ENCODE measurements around the gene FBXO27. TPM values are rescaled to one million over a fixed set of nuclear protein-coding genes. Genes with fewer than 3 reads are reported as not detected.
"Not testable (repeated sequence)": the region's sequence is repeated elsewhere in the genome, so short reads cannot be mapped to it uniquely, and the experiment has no call there.

Gene FBXO27
- total RNA-seq, 1 experiment from 2014 or later, result not detected

GRCh38 chr19:39008137-39008536 lies 24.2 kb downstream of the FBXO27 start:
- Histone ChIP-seq H3K4me2 (ENCODE audit: low read depth, low read length, poor library complexity, severe bottlenecking) (no peak overlapping the region), H3K9ac (ENCODE audit: low read length) (no peak overlapping the region), H3K9me2 (replicated peaks; ENCODE audit: insufficient read depth, low read length) (no peaks in the 10 kb centered on the region), H3K27me3 (ENCODE audit: low read length) (no peaks in the 10 kb centered on the region), H3K9me3 (ENCODE audit: low read length) (no peaks in the 10 kb centered on the region), H4K20me1 (ENCODE audit: insufficient read depth, low read depth, low read length) (no peaks in the 10 kb centered on the region), H3K36me3 (ENCODE audit: insufficient read depth, low read length) (no peaks in the 10 kb centered on the region), H3K4me1 (ENCODE audit: low read length) (no peaks in the 10 kb centered on the region), H3K79me2 (ENCODE audit: low read length) (no peaks in the 10 kb centered on the region), H3K27ac (ENCODE audit: low read length) (no peak overlapping the region), H2AFZ (ENCODE audit: low read length) (no peak overlapping the region), H3K4me3 (ENCODE audit: low read length) (no peak overlapping the region)
- no peak for DNase-seq

GRCh38 chr19:39007096-39007495 lies 25.3 kb downstream of the FBXO27 start:
- DNase-seq, result no peak
- H4K20me1 ChIP-seq (ENCODE audit: insufficient read depth, low read depth, low read length), result no peaks in the 10 kb centered on the region

GRCh38 chr19:39004403-39004802 lies 27.9 kb downstream of the FBXO27 start:
- no peak for DNase-seq
- no peak overlapping the region for H3K4me2 ChIP-seq (ENCODE audit: low read depth, low read length, poor library complexity, severe bottlenecking)
- H3K9me2 ChIP-seq (replicated peaks; ENCODE audit: insufficient read depth, low read length), result no peaks in the 10 kb centered on the region
- H3K9ac ChIP-seq (ENCODE audit: low read length), result no peak overlapping the region
- H3K9me3 ChIP-seq (ENCODE audit: low read length), result no peaks in the 10 kb centered on the region
- H3K27me3 ChIP-seq (ENCODE audit: low read length), result no peaks in the 10 kb centered on the region
- no peaks in the 10 kb centered on the region for H3K4me1 ChIP-seq (ENCODE audit: low read length)
- no peaks in the 10 kb centered on the region for H3K79me2 ChIP-seq (ENCODE audit: low read length)
- no peaks in the 10 kb centered on the region for H3K36me3 ChIP-seq (ENCODE audit: insufficient read depth, low read length)
- no peak overlapping the region for H3K27ac ChIP-seq (ENCODE audit: low read length)
- H4K20me1 ChIP-seq (ENCODE audit: insufficient read depth, low read depth, low read length), result no peaks in the 10 kb centered on the region
- no peak overlapping the region for H2AFZ ChIP-seq (ENCODE audit: low read length)
- H3K4me3 ChIP-seq (ENCODE audit: low read length), result no peak overlapping the region

More at GRCh38 chr19:39007096-39007495, 25.3 kb downstream of the FBXO27 start:
- H3K79me2 ChIP-seq (ENCODE audit: low read length), result no peaks in the 10 kb centered on the region
- no peaks in the 10 kb centered on the region for H3K36me3 ChIP-seq (ENCODE audit: insufficient read depth, low read length)
- no peaks in the 10 kb centered on the region for H3K9me3 ChIP-seq (ENCODE audit: low read length)
- H3K4me1 ChIP-seq (ENCODE audit: low read length), result no peaks in the 10 kb centered on the region
- H3K27ac ChIP-seq (ENCODE audit: low read length), result no peak overlapping the region
- no peak overlapping the region for H3K4me2 ChIP-seq (ENCODE audit: low read depth, low read length, poor library complexity, severe bottlenecking)
- no peaks in the 10 kb centered on the region for H3K27me3 ChIP-seq (ENCODE audit: low read length)
- no peak overlapping the region for H3K4me3 ChIP-seq (ENCODE audit: low read length)
- H3K9me2 ChIP-seq (replicated peaks; ENCODE audit: insufficient read depth, low read length), result no peaks in the 10 kb centered on the region
- H3K9ac ChIP-seq (ENCODE audit: low read length), result no peak overlapping the region
- H2AFZ ChIP-seq (ENCODE audit: low read length), result no peak overlapping the region

- Histone ChIP-seq H3K9me3 (ENCODE audit: low read length) (no peaks in the 10 kb centered on the region), H3K9me2 (replicated peaks; ENCODE audit: insufficient read depth, low read length) (no peaks in the 10 kb centered on the region), H3K4me3 (ENCODE audit: low read length) (no peak overlapping the region), H3K79me2 (ENCODE audit: low read length) (no peaks in the 10 kb centered on the region), H3K4me1 (ENCODE audit: low read length) (no peaks in the 10 kb centered on the region), H3K36me3 (ENCODE audit: insufficient read depth, low read length) (no peaks in the 10 kb centered on the region), H4K20me1 (ENCODE audit: insufficient read depth, low read depth, low read length) (no peaks in the 10 kb centered on the region), H2AFZ (ENCODE audit: low read length) (no peak overlapping the region), H3K9ac (ENCODE audit: low read length) (no peak overlapping the region), H3K4me2 (ENCODE audit: low read depth, low read length, poor library complexity, severe bottlenecking) (no peak overlapping the region), H3K27me3 (ENCODE audit: low read length) (no peaks in the 10 kb centered on the region), H3K27ac (ENCODE audit: low read length) (no peak overlapping the region)
- no peak for DNase-seq
Measured at GRCh38 chr19:39003796-39004195, 28.6 kb downstream of the FBXO27 start.

- Histone ChIP-seq H3K4me1 (ENCODE audit: low read length) (no peaks in the 10 kb centered on the region), H3K27ac (ENCODE audit: low read length) (no peak overlapping the region), H3K9me2 (replicated peaks; ENCODE audit: insufficient read depth, low read length) (no peaks in the 10 kb centered on the region), H3K4me3 (ENCODE audit: low read length) (no peak overlapping the region), H4K20me1 (ENCODE audit: insufficient read depth, low read depth, low read length) (no peaks in the 10 kb centered on the region), H3K4me2 (ENCODE audit: low read depth, low read length, poor library complexity, severe bottlenecking) (no peak overlapping the region), H2AFZ (ENCODE audit: low read length) (no peak overlapping the region), H3K36me3 (ENCODE audit: insufficient read depth, low read length) (no peaks in the 10 kb centered on the region), H3K9ac (ENCODE audit: low read length) (no peak overlapping the region), H3K27me3 (ENCODE audit: low read length) (no peaks in the 10 kb centered on the region), H3K79me2 (ENCODE audit: low read length) (no peaks in the 10 kb centered on the region), H3K9me3 (ENCODE audit: low read length) (no peaks in the 10 kb centered on the region)
- DNase-seq, result no peak
Measured at GRCh38 chr19:39003188-39003587, 29.2 kb downstream of the FBXO27 start.

GRCh38 chr19:39001041-39001440 lies 31.3 kb downstream of the FBXO27 start:
- Histone ChIP-seq H3K4me2 (ENCODE audit: low read depth, low read length, poor library complexity, severe bottlenecking) (no peak overlapping the region), H3K27me3 (ENCODE audit: low read length) (no peaks in the 10 kb centered on the region), H3K79me2 (ENCODE audit: low read length) (no peaks in the 10 kb centered on the region), H3K27ac (ENCODE audit: low read length) (no peak overlapping the region), H3K9me2 (replicated peaks; ENCODE audit: insufficient read depth, low read length) (no peaks in the 10 kb centered on the region), H4K20me1 (ENCODE audit: insufficient read depth, low read depth, low read length) (no peaks in the 10 kb centered on the region), H3K4me1 (ENCODE audit: low read length) (no peaks in the 10 kb centered on the region), H3K36me3 (ENCODE audit: insufficient read depth, low read length) (no peaks in the 10 kb centered on the region), H3K4me3 (ENCODE audit: low read length) (no peak overlapping the region), H3K9ac (ENCODE audit: low read length) (no peak overlapping the region), H2AFZ (ENCODE audit: low read length) (no peak overlapping the region), H3K9me3 (ENCODE audit: low read length) (no peaks in the 10 kb centered on the region)
- no peak for DNase-seq

GRCh38 chr19:38997576-38997975 lies 34.8 kb downstream of the FBXO27 start:
- not testable (repeated sequence) for H3K4me3 ChIP-seq (ENCODE audit: low read length); H3K27ac ChIP-seq (ENCODE audit: low read length); H3K9me2 ChIP-seq (replicated peaks; ENCODE audit: insufficient read depth, low read length); H3K4me2 ChIP-seq (ENCODE audit: low read depth, low read length, poor library complexity, severe bottlenecking); H4K20me1 ChIP-seq (ENCODE audit: insufficient read depth, low read depth, low read length); DNase-seq; H3K9me3 ChIP-seq (ENCODE audit: low read length); H3K79me2 ChIP-seq (ENCODE audit: low read length); H2AFZ ChIP-seq (ENCODE audit: low read length); H3K4me1 ChIP-seq (ENCODE audit: low read length); H3K27me3 ChIP-seq (ENCODE audit: low read length); H3K36me3 ChIP-seq (ENCODE audit: insufficient read depth, low read length); H3K9ac ChIP-seq (ENCODE audit: low read length)

- Histone ChIP-seq H3K27me3 (ENCODE audit: low read length) (no peaks in the 10 kb centered on the region), H3K9me3 (ENCODE audit: low read length) (no peaks in the 10 kb centered on the region), H4K20me1 (ENCODE audit: insufficient read depth, low read depth, low read length) (no peaks in the 10 kb centered on the region), H3K9ac (ENCODE audit: low read length) (no peak overlapping the region), H3K4me2 (ENCODE audit: low read depth, low read length, poor library complexity, severe bottlenecking) (no peak overlapping the region), H3K27ac (ENCODE audit: low read length) (no peak overlapping the region), H2AFZ (ENCODE audit: low read length) (no peak overlapping the region), H3K79me2 (ENCODE audit: low read length) (no peaks in the 10 kb centered on the region), H3K36me3 (ENCODE audit: insufficient read depth, low read length) (no peaks in the 10 kb centered on the region), H3K4me1 (ENCODE audit: low read length) (no peaks in the 10 kb centered on the region), H3K9me2 (replicated peaks; ENCODE audit: insufficient read depth, low read length) (no peaks in the 10 kb centered on the region), H3K4me3 (ENCODE audit: low read length) (no peak overlapping the region)
- no peak for DNase-seq
Measured at GRCh38 chr19:38993271-38993670, 39.1 kb downstream of the FBXO27 start.
